IMR-90 (cell line): ENCODE data around the gene FNDC1. TPM values are rescaled to one million over a fixed set of nuclear protein-coding genes. Genes with fewer than 3 reads are reported as not detected.
"Not testable (repeated sequence)": the region's sequence is repeated elsewhere in the genome, so short reads cannot be mapped to it uniquely, and the experiment has no call there.

Experiments
- ATAC-seq: fragments of 200-7000 bp; cut with Tn5 transposase; 2 replicates; pipeline ENCODE4 v1.9.1; 2020; ENCODE audit warnings: low read depth, mild to moderate bottlenecking, moderate library complexity
- BruUV-seq: library from RNA; stranded (reverse); fragments of 400-500 nt; replicated peaks from 2 replicates; lab custom pipeline; 2021; lab: Mats Ljungman, UMichigan
- CTCF ChIA-PET: fragments of 300-600 bp; formaldehyde crosslinking; extraction: SDS; loops from one replicate; lab custom pipeline; 2021; ENCODE audit warnings: antibody characterized with exemption; lab: Yijun Ruan, JAX
- POLR2A ChIA-PET: fragments of 300-600 bp; sonication (Branson Sonifier 250); formaldehyde crosslinking; loops from one replicate; lab custom pipeline; 2022; ENCODE audit warnings: antibody characterized with exemption; ENCODE audit not compliant: unreplicated experiment; lab: Charles Lee
- DNase-seq: peaks from one replicate; pipeline ENCODE4 v3.0.0; 2013
- H2AFZ ChIP-seq: replicated peaks from 2 replicates; pipeline ENCODE3; 2013; ENCODE audit warnings: low read length, mild to moderate bottlenecking; ENCODE audit not compliant: poor library complexity
- H2AK5ac ChIP-seq: 2 replicates; pipeline ENCODE4 v1.6.1; 2013; ENCODE audit warnings: low read depth, low read length, inconsistent platforms
- H2AK9ac ChIP-seq: replicated peaks from 2 replicates; pipeline ENCODE3; 2013; ENCODE audit warnings: mild to moderate bottlenecking, low read depth, low read length, moderate library complexity; ENCODE audit not compliant: poor library complexity
- H2BK120ac ChIP-seq: 2 replicates; pipeline ENCODE4 v1.6.1; 2013; ENCODE audit warnings: low read depth, low read length, inconsistent platforms
- H2BK15ac ChIP-seq: 3 replicates; pipeline ENCODE4 v1.6.1; 2013; ENCODE audit warnings: low read depth, low read length, inconsistent platforms
- H2BK20ac ChIP-seq: 2 replicates; pipeline ENCODE4 v1.6.1; 2013; ENCODE audit warnings: low read depth, mild to moderate bottlenecking, inconsistent platforms, low read length, moderate library complexity
- H2BK5ac ChIP-seq: 2 replicates; pipeline ENCODE4 v1.6.1; 2013; ENCODE audit warnings: mild to moderate bottlenecking, low read depth, low read length, inconsistent platforms; ENCODE audit not compliant: poor library complexity, severe bottlenecking
- H3K14ac ChIP-seq: replicated peaks from 2 replicates; pipeline ENCODE4 v1.6.1; 2013; ENCODE audit warnings: low read depth, low read length, inconsistent platforms
- H3K18ac ChIP-seq: 2 replicates; pipeline ENCODE4 v1.6.1; 2013; ENCODE audit warnings: low read depth, low read length, control low read depth
- H3K23ac ChIP-seq: 2 replicates; pipeline ENCODE4 v1.6.1; 2013; ENCODE audit warnings: low read depth, low read length, inconsistent platforms
- H3K27ac ChIP-seq: 2 replicates; pipeline ENCODE4 v1.5.1; 2013; ENCODE audit warnings: mild to moderate bottlenecking, control low read depth, low read length; ENCODE audit not compliant: insufficient read depth
- H3K27me3 ChIP-seq: 2 replicates; pipeline ENCODE4 v1.6.1; 2013; ENCODE audit warnings: low read length; ENCODE audit not compliant: control insufficient read depth, insufficient read depth
- H3K36me3 ChIP-seq: 2 replicates; pipeline ENCODE4 v1.6.1; 2013; ENCODE audit warnings: low read length, mixed read lengths; ENCODE audit not compliant: control insufficient read depth, insufficient read depth
- H3K4ac ChIP-seq: 2 replicates; pipeline ENCODE4 v1.6.1; 2013; ENCODE audit warnings: low read depth, low read length, inconsistent platforms
- H3K4me1 ChIP-seq: 2 replicates; pipeline ENCODE4 v1.6.1; 2013; ENCODE audit warnings: low read length, mixed read lengths; ENCODE audit not compliant: control insufficient read depth, insufficient read depth
- H3K4me2 ChIP-seq: 2 replicates; pipeline ENCODE4 v1.6.1; 2013; ENCODE audit warnings: low read depth, mild to moderate bottlenecking, control low read depth, low read length, moderate library complexity
- H3K4me3 ChIP-seq: 2 replicates; pipeline ENCODE4 v1.5.1; 2013; ENCODE audit warnings: low read depth, mild to moderate bottlenecking, control low read depth, low read length, moderate library complexity; ENCODE audit not compliant: insufficient read depth
- H3K56ac ChIP-seq: 2 replicates; pipeline ENCODE4 v1.6.1; 2013; ENCODE audit warnings: low read length, inconsistent platforms; ENCODE audit not compliant: insufficient read depth; ENCODE audit errors: extremely low read depth
- H3K79me1 ChIP-seq, 2 experiments: 2 replicates each; pipeline ENCODE4 v1.6.1; 2013; ENCODE audit warnings: low read length in 2 of 2, inconsistent platforms in 1 of 2, low read depth in 1 of 2
- H3K9ac ChIP-seq: 2 replicates; pipeline ENCODE4 v1.6.1; 2013; ENCODE audit warnings: low read depth, low read length, control low read depth
- H3K9me1 ChIP-seq: 2 replicates; pipeline ENCODE4 v1.6.1; 2013; ENCODE audit warnings: low read length, inconsistent platforms; ENCODE audit not compliant: insufficient read depth
- H3K9me3 ChIP-seq: 2 replicates; pipeline ENCODE4 v1.6.1; 2013; ENCODE audit warnings: low read length; ENCODE audit not compliant: control insufficient read depth, insufficient read depth
- H4K20me1 ChIP-seq: 2 replicates; pipeline ENCODE4 v1.6.1; 2013; ENCODE audit warnings: low read length, inconsistent platforms; ENCODE audit not compliant: insufficient read depth
- H4K5ac ChIP-seq: 2 replicates; pipeline ENCODE4 v1.6.1; 2013; ENCODE audit warnings: mild to moderate bottlenecking, low read depth, low read length, control low read depth
- H4K8ac ChIP-seq, 2 experiments: 2 replicates each; pipeline ENCODE4 v1.6.1; 2013; ENCODE audit warnings: low read depth in 2 of 2, low read length in 2 of 2, control low read depth in 1 of 2, inconsistent platforms in 1 of 2
- H4K91ac ChIP-seq: 2 replicates; pipeline ENCODE4 v1.6.1; 2013; ENCODE audit warnings: low read depth, low read length, inconsistent platforms; ENCODE audit not compliant: insufficient read depth
- WGBS, 2 experiments: methylation state at CpG; one replicate each; pipeline versions ENCODE4 v1.1.5 to v1.1.7; 2013; ENCODE audit warnings: missing lambda C conversion rate in 2 of 2; ENCODE audit not compliant: insufficient read length in 1 of 2; ENCODE audit errors: extremely low coverage in 2 of 2; 5-methylcytosine and 5-hydroxymethylcytosine counted together
- dilution Hi-C: fragments of 300-500 bp; cut with HindIII; formaldehyde crosslinking; loops from one replicate; pipeline ENCODE4 v1.14.3; 2018; ENCODE audit warnings: low sequenced_read_pairs; ENCODE audit not compliant: unreplicated experiment
- in situ Hi-C: fragments of 300-500 bp; cut with MboI; formaldehyde crosslinking; loops from 3 replicates; pipeline ENCODE4 v1.14.3; 2019; ENCODE audit warnings: low sequenced_read_pairs, inconsistent platforms, mixed read lengths
- intact Hi-C: fragments of 100-400 bp; cut with micrococcal nuclease; formaldehyde crosslinking; loops from 2 replicates; pipeline ENCODE4 v1.10.0; 2022
- polyA plus RNA-seq, 3 experiments: library from polyadenylated mRNA; depleted of rRNA; stranded (reverse); fragments of >200 nt; gene quantifications; 2 replicates each; pipeline ENCODE4 v1.2.3, GENCODE V29; 2012; ENCODE audit warnings: low replicate concordance in 1 of 3
- total RNA-seq: library from RNA; depleted of rRNA; stranded (reverse); fragments of >200 nt; gene quantifications from 2 replicates; pipeline ENCODE4 v1.2.3, GENCODE V29; 2012

The FNDC1 gene
- total and polyA plus RNA-seq, 2 of the 4 experiments (the other 2 are of a cell fraction), result 0.03 TPM; not detected in 1

GRCh38 chr6:159123831-159124230 is 45.4 kb upstream of the FNDC1 start:
- H2BK120ac ChIP-seq, CTCF ChIA-PET, H3K9me1 ChIP-seq, H3K4me3 ChIP-seq, H3K79me1 ChIP-seq, H2AK9ac ChIP-seq, H3K27me3 ChIP-seq, H3K4me2 ChIP-seq, H3K36me3 ChIP-seq, H3K18ac ChIP-seq, ATAC-seq, H3K9me3 ChIP-seq, H2AFZ ChIP-seq, H4K5ac ChIP-seq, intact Hi-C loops, POLR2A ChIA-PET, H3K4me1 ChIP-seq, H2BK20ac ChIP-seq, dilution Hi-C loops, H2BK5ac ChIP-seq, H4K20me1 ChIP-seq, H3K14ac ChIP-seq, H3K23ac ChIP-seq, H3K9ac ChIP-seq, DNase-seq, H2AK5ac ChIP-seq, BruUV-seq, H4K8ac ChIP-seq, H2BK15ac ChIP-seq, H3K27ac ChIP-seq, H4K91ac ChIP-seq, H3K56ac ChIP-seq, H3K4ac ChIP-seq: not testable (repeated sequence)
- in situ Hi-C loops, result loop anchor here (25.0 kb wide), 1 partner anchor 912 kb away; no protein-coding TSS in a partner anchor
- no CpG with 5 or more reads among the region's 2 CpGs for WGBS, 2 experiments
